Astrocyte (in vitro differentiated cells and primary cell): ENCODE measurements around the gene KIF5A. TPM values are rescaled to one million over a fixed set of nuclear protein-coding genes. Genes with fewer than 3 reads are reported as not detected.
A peak's percentile ranks its signal among the peaks of the same experiment; 100 is the strongest.

Experiments
- DNase-seq: peaks from one replicate; pipeline ENCODE4 v3.0.0-alpha.2; 2010; ENCODE audit warnings: low read depth
- FAIRE-seq: peaks from 2 replicates; lab custom pipeline; 2011; peaks lifted over from hg19 to GRCh38; lab: Jason Lieb, UNC
- H2AFZ ChIP-seq: 2 replicates; pipeline ENCODE4 v1.6.0; 2012; ENCODE audit warnings: low read depth, low read length, inconsistent platforms
- H3K27ac ChIP-seq: 2 replicates; pipeline ENCODE4 v1.5.1; 2011; ENCODE audit warnings: low read depth, low read length, inconsistent platforms
- H3K27me3 ChIP-seq: 2 replicates; pipeline ENCODE4 v1.6.0; 2011; ENCODE audit warnings: low read length, inconsistent platforms; ENCODE audit not compliant: insufficient read depth
- H3K36me3 ChIP-seq: 2 replicates; pipeline ENCODE4 v1.5.1; 2011; ENCODE audit warnings: low read length, inconsistent platforms; ENCODE audit not compliant: insufficient read depth
- H3K4me1 ChIP-seq: 2 replicates; pipeline ENCODE4 v1.5.1; 2011; ENCODE audit warnings: low read length, inconsistent platforms; ENCODE audit not compliant: insufficient read depth
- H3K4me2 ChIP-seq: 2 replicates; pipeline ENCODE4 v1.6.0; 2012; ENCODE audit warnings: low read length, inconsistent platforms
- H3K4me3 ChIP-seq: 2 replicates; pipeline ENCODE4 v1.5.1; 2011; ENCODE audit warnings: low read depth, mild to moderate bottlenecking, low read length, inconsistent platforms; ENCODE audit not compliant: insufficient read depth
- H3K79me2 ChIP-seq: 2 replicates; pipeline ENCODE4 v1.6.0; 2012; ENCODE audit warnings: mild to moderate bottlenecking, low read length, inconsistent platforms; ENCODE audit not compliant: insufficient read depth
- H3K9ac ChIP-seq: 2 replicates; pipeline ENCODE4 v1.6.0; 2012; ENCODE audit warnings: mild to moderate bottlenecking, low read length, inconsistent platforms
- H3K9me3 ChIP-seq: 2 replicates; pipeline ENCODE4 v1.5.1; 2012; ENCODE audit warnings: low read depth, mild to moderate bottlenecking, low read length, inconsistent platforms; ENCODE audit not compliant: insufficient read depth
- H4K20me1 ChIP-seq: 2 replicates; pipeline ENCODE4 v1.6.0; 2012; ENCODE audit warnings: low read length, inconsistent platforms; ENCODE audit not compliant: insufficient read depth
- H3K27ac Mint-ChIP-seq: one replicate; pipeline ENCODE4 v1.8.0; 2021; ENCODE audit warnings: mild to moderate bottlenecking, mixed read lengths; ENCODE audit not compliant: unreplicated experiment
- H3K27me3 Mint-ChIP-seq: one replicate; pipeline ENCODE4 v1.8.0; 2021; ENCODE audit warnings: low read depth, mixed read lengths; ENCODE audit not compliant: unreplicated experiment
- H3K36me3 Mint-ChIP-seq: one replicate; pipeline ENCODE4 v1.8.0; 2021; ENCODE audit warnings: low read depth, mixed read lengths; ENCODE audit not compliant: unreplicated experiment
- H3K4me1 Mint-ChIP-seq: one replicate; pipeline ENCODE4 v1.8.0; 2021; ENCODE audit warnings: low read depth, mixed read lengths; ENCODE audit not compliant: unreplicated experiment
- H3K4me3 Mint-ChIP-seq: one replicate; pipeline ENCODE4 v1.8.0; 2021; ENCODE audit warnings: mild to moderate bottlenecking, moderate library complexity, mixed read lengths; ENCODE audit not compliant: unreplicated experiment
- H3K9me3 Mint-ChIP-seq: one replicate; pipeline ENCODE4 v1.8.0; 2021; ENCODE audit warnings: mild to moderate bottlenecking, mixed read lengths; ENCODE audit not compliant: unreplicated experiment
- EZH2 ChIP-seq: IDR thresholded peaks from 2 replicates; pipeline ENCODE4 v1.6.1; 2012; ENCODE audit warnings: mild to moderate bottlenecking, low read length, inconsistent platforms; ENCODE audit not compliant: insufficient read depth
- total RNA-seq: library from RNA; stranded (reverse); gene quantifications from 2 replicates; pipeline ENCODE4 v1.2.1, GENCODE V29; 2021
- TF ChIP-seq, protein P1 (sequence below): IDR thresholded peaks from 2 replicates; pipeline ENCODE4 v1.5.1; 2011; ENCODE audit warnings: low read depth, mild to moderate bottlenecking, inconsistent platforms, low read length, moderate library complexity; ENCODE audit not compliant: insufficient read depth

Gene KIF5A
- total RNA-seq, 1 donor from 2014 or later, result 7.2 TPM

DNA sequence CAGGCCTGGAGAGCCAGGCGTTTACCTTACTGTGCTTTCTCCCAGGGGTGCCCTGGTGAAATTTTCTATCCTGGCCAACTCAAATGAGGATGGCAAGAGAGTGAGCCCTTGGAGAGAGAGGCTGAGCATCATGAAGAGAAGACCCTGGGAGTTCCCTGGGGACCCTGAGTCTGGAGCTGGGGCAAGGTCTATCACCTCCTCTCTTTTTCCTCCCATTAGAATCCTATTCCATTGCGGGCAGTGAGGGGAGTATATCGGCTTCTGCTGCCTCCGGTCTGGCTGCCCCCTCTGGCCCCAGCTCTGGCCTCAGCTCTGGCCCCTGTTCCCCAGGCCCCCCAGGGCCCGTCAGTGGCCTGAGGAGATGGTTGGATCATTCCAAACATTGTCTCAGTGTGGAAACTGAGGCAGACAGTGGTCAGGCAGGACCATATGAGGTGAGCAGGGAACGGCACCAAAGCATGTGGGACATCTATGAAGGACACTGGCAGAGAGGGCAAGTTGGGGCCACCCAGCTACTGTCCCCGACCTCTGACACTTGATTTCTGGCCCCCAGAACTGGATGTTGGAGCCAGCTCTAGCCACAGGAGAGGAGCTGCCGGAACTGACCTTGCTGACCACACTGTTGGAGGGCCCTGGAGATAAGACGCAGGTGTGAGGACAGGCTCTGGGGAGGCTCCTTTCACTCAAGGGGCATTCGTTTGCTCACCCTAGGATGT is 63.0 kb downstream of the KIF5A start:
- Histone ChIP-seq H3K4me1 (peaks cover 14% of the 10 kb centered on the region), H3K79me2 (no peaks in the 10 kb centered on the region), H3K27ac (no peak overlapping the region), H4K20me1 (peaks cover 3% of the 10 kb centered on the region), H3K36me3 (no peaks in the 10 kb centered on the region), H3K9me3 (no peaks in the 10 kb centered on the region), H3K9ac (no peak overlapping the region), H2AFZ (no peak overlapping the region), H3K4me2 (peak overlapping the region; percentile 89), H3K4me3 (no peak overlapping the region), H3K27me3 (no peaks in the 10 kb centered on the region)
- peaks cover 40% of the 10 kb centered on the region for H3K27me3 Mint-ChIP-seq
- peak overlapping the region; percentile 87 for H3K4me3 Mint-ChIP-seq
- TF ChIP-seq, protein P1, sequence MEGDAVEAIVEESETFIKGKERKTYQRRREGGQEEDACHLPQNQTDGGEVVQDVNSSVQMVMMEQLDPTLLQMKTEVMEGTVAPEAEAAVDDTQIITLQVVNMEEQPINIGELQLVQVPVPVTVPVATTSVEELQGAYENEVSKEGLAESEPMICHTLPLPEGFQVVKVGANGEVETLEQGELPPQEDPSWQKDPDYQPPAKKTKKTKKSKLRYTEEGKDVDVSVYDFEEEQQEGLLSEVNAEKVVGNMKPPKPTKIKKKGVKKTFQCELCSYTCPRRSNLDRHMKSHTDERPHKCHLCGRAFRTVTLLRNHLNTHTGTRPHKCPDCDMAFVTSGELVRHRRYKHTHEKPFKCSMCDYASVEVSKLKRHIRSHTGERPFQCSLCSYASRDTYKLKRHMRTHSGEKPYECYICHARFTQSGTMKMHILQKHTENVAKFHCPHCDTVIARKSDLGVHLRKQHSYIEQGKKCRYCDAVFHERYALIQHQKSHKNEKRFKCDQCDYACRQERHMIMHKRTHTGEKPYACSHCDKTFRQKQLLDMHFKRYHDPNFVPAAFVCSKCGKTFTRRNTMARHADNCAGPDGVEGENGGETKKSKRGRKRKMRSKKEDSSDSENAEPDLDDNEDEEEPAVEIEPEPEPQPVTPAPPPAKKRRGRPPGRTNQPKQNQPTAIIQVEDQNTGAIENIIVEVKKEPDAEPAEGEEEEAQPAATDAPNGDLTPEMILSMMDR, result no peak
- no peak for TF ChIP-seq EZH2
- no peak for DNase-seq
- H3K4me1 Mint-ChIP-seq, result peaks cover 10% of the 10 kb centered on the region
- H3K9me3 Mint-ChIP-seq, result no peaks in the 10 kb centered on the region
- peaks cover 45% of the 10 kb centered on the region for H3K36me3 Mint-ChIP-seq
- H3K27ac Mint-ChIP-seq, result no peak overlapping the region
- FAIRE-seq, result no peak

DNA sequence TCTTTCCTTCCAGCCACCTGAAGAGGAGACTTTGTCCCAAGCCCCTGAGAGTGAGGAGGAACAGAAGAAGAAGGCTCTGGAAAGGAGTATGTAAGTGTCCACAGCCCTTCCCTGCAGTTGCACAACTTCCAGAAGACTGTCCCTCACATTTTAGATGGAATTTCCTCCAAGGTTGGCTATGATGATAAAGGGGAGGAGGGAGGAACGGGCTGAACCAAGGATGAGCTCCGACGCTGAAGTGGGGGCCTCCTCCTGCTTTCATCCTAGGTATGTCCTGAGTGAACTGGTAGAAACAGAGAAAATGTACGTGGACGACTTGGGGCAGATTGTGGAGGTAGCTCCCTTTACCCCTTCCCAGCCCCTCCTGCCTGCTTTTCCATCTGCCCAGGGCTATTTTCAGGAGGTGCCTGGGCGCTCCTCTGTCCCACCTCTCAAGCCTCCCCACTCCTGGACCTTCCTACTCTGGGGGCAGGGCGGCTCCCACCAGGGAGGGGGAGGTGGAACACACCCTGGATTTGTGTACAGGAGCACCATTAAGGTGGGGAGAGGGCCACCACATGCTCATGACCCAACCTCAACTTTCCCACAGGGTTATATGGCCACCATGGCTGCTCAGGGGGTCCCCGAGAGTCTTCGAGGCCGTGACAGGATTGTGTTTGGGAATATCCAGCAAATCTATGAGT is 63.7 kb downstream of the KIF5A start:
- no peak overlapping the region for H3K4me3 Mint-ChIP-seq
- Histone ChIP-seq H3K9me3 (no peaks in the 10 kb centered on the region), H3K27me3 (no peaks in the 10 kb centered on the region), H3K4me1 (peaks cover 14% of the 10 kb centered on the region), H3K4me2 (no peak overlapping the region), H3K9ac (no peak overlapping the region), H3K27ac (no peak overlapping the region), H4K20me1 (peaks cover 3% of the 10 kb centered on the region), H3K4me3 (no peak overlapping the region), H3K79me2 (no peaks in the 10 kb centered on the region), H2AFZ (no peak overlapping the region), H3K36me3 (no peaks in the 10 kb centered on the region)
- DNase-seq (no peak), FAIRE-seq (no peak)
- H3K4me1 Mint-ChIP-seq, result peaks cover 10% of the 10 kb centered on the region
- peaks cover 45% of the 10 kb centered on the region for H3K27me3 Mint-ChIP-seq
- H3K27ac Mint-ChIP-seq, result no peak overlapping the region
- H3K9me3 Mint-ChIP-seq, result no peaks in the 10 kb centered on the region
- TF ChIP-seq, protein P1, result no peak
- no peak for TF ChIP-seq EZH2
- peaks cover 45% of the 10 kb centered on the region for H3K36me3 Mint-ChIP-seq
